HCT116 (cell line): Measurements from ENCODE around the gene SUOX.

Experiments
- EZH2 ChIP-seq: fragments of 200-600 bp; sonication (generic); IDR thresholded peaks from 2 replicates; pipeline ENCODE4 v1.6.1; 2017; ENCODE audit warnings: antibody characterized with exemption, mixed run types
- POLR2AphosphoS5 ChIP-seq: IDR thresholded peaks from 2 replicates; pipeline ENCODE4 v1.6.1; 2011; ENCODE audit warnings: mild to moderate bottlenecking, low read depth, low read length, moderate library complexity
- TCF7L2 ChIP-seq: IDR thresholded peaks from 2 replicates; pipeline ENCODE4 v1.7.0; 2011; ENCODE audit warnings: borderline replicate concordance, inconsistent platforms; ENCODE audit not compliant: insufficient read depth, insufficient read length; ENCODE audit errors: extremely low read depth
- TF ChIP-seq, protein P1 (sequence below), 3 experiments: fragments of 200-600 bp in 1 of 3; sonication (generic) in 1 of 3; IDR thresholded peaks in 2 of 3; conservative IDR thresholded peaks in 1 of 3; 2 replicates each; pipeline ENCODE4 v1.5.1; 2012 to 2017; ENCODE audit warnings: low read depth in 2 of 3, low read length in 2 of 3, antibody characterized with exemption in 1 of 3, borderline replicate concordance in 1 of 3, control low read depth in 1 of 3, mild to moderate bottlenecking in 1 of 3, mixed read lengths in 1 of 3, mixed run types in 1 of 3, moderate library complexity in 1 of 3; ENCODE audit not compliant: insufficient read depth in 1 of 3
- TF ChIP-seq, protein P2 (sequence below): IDR thresholded peaks from 2 replicates; pipeline ENCODE4 v1.6.1; 2012; ENCODE audit warnings: low read depth

DNA sequence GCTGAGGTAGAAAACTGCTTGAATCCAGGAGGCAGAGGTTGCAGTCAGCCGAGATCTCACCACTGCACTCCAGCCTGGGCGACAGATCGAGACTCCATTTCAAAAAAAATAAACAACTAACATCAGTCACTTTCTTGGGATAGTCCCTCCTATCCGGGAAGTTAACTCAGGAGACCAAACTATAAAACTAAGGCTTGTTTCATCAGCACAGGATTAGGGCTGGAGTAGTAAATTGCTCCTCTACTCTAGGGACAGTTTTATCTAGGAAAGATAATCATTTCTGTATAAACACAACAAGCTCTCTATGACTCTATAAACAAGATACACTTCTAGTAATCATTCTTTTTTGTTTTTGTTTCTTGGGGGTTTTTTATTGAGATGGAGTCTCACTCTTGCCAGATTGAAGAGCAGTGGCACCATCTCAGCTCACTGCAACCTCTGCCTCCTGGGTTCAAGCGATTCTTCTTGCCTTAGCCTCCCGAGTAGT, 56.4 kb downstream of the SUOX start:
- TF ChIP-seq, protein P1, sequence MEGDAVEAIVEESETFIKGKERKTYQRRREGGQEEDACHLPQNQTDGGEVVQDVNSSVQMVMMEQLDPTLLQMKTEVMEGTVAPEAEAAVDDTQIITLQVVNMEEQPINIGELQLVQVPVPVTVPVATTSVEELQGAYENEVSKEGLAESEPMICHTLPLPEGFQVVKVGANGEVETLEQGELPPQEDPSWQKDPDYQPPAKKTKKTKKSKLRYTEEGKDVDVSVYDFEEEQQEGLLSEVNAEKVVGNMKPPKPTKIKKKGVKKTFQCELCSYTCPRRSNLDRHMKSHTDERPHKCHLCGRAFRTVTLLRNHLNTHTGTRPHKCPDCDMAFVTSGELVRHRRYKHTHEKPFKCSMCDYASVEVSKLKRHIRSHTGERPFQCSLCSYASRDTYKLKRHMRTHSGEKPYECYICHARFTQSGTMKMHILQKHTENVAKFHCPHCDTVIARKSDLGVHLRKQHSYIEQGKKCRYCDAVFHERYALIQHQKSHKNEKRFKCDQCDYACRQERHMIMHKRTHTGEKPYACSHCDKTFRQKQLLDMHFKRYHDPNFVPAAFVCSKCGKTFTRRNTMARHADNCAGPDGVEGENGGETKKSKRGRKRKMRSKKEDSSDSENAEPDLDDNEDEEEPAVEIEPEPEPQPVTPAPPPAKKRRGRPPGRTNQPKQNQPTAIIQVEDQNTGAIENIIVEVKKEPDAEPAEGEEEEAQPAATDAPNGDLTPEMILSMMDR (IDR thresholded peaks at IDR 0.05 in 2 of 3, conservative IDR thresholded peaks at IDR 0.05 in 1 of 3; ENCODE audit: borderline replicate concordance in 1 of 3, insufficient read depth in 1 of 3, low read depth in 2 of 3, low read length in 2 of 3) = no peak
- no peak for TF ChIP-seq TCF7L2
- TF ChIP-seq, protein P2, sequence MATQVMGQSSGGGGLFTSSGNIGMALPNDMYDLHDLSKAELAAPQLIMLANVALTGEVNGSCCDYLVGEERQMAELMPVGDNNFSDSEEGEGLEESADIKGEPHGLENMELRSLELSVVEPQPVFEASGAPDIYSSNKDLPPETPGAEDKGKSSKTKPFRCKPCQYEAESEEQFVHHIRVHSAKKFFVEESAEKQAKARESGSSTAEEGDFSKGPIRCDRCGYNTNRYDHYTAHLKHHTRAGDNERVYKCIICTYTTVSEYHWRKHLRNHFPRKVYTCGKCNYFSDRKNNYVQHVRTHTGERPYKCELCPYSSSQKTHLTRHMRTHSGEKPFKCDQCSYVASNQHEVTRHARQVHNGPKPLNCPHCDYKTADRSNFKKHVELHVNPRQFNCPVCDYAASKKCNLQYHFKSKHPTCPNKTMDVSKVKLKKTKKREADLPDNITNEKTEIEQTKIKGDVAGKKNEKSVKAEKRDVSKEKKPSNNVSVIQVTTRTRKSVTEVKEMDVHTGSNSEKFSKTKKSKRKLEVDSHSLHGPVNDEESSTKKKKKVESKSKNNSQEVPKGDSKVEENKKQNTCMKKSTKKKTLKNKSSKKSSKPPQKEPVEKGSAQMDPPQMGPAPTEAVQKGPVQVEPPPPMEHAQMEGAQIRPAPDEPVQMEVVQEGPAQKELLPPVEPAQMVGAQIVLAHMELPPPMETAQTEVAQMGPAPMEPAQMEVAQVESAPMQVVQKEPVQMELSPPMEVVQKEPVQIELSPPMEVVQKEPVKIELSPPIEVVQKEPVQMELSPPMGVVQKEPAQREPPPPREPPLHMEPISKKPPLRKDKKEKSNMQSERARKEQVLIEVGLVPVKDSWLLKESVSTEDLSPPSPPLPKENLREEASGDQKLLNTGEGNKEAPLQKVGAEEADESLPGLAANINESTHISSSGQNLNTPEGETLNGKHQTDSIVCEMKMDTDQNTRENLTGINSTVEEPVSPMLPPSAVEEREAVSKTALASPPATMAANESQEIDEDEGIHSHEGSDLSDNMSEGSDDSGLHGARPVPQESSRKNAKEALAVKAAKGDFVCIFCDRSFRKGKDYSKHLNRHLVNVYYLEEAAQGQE = no peak
- TF ChIP-seq EZH2 = no peak
- TF ChIP-seq POLR2AphosphoS5 = no peak
